ENCODE results near the gene SIAH3. TPM values are rescaled to one million over a fixed set of nuclear protein-coding genes. Genes with fewer than 3 reads are reported as not detected.

Gene SIAH3
- total RNA-seq, 1 experiment from 2014 or later = not detected

DNA sequence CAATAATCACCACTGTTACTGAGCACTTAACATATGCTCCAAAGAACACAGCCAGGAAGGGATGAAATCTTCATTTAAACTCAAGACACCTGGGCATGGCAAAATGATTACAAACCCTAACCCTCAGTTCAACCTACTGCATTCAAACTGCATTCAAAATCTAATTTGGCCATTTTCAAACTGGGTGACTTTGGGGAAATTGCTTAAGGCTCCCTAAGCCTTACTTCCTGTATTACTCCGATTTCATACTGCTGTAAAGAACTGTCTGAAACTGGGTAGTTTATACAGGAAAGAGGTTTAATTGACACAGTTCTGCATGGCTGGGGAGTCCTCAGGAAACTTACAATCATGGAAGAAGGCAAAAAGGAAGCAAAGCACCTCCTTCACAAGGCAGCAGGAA, 99.0 kb downstream of the SIAH3 start:
- no peak overlapping the region for H2BK20ac ChIP-seq (ENCODE audit: low read depth, low read length, poor library complexity, severe bottlenecking)
- no peak overlapping the region for H2BK12ac ChIP-seq (ENCODE audit: insufficient read length, low read depth, low read length)
- no peak overlapping the region for H2BK5ac ChIP-seq (ENCODE audit: insufficient read length, low read length)
- Mint-ChIP-seq H3K27me3 (ENCODE audit: low read depth) (no peaks in the 10 kb centered on the region), H3K27ac (no peak overlapping the region), H3K36me3 (ENCODE audit: insufficient read depth in 1 of 3, low read depth in 3 of 3) (peaks cover 0 to 2% (median 1%) of the 10 kb centered on the region in 3 experiments; a peak in 3 of 7 replicates), H3K4me3 (no peak overlapping the region), H3K9me3 (peaks cover 1 to 5% of the 10 kb centered on the region in 2 experiments), H3K4me1 (peaks cover 16% of the 10 kb centered on the region in 2 experiments)
- no peak overlapping the region for H2BK15ac ChIP-seq (ENCODE audit: low read depth, low read length)
- TF ChIP-seq, protein P1, sequence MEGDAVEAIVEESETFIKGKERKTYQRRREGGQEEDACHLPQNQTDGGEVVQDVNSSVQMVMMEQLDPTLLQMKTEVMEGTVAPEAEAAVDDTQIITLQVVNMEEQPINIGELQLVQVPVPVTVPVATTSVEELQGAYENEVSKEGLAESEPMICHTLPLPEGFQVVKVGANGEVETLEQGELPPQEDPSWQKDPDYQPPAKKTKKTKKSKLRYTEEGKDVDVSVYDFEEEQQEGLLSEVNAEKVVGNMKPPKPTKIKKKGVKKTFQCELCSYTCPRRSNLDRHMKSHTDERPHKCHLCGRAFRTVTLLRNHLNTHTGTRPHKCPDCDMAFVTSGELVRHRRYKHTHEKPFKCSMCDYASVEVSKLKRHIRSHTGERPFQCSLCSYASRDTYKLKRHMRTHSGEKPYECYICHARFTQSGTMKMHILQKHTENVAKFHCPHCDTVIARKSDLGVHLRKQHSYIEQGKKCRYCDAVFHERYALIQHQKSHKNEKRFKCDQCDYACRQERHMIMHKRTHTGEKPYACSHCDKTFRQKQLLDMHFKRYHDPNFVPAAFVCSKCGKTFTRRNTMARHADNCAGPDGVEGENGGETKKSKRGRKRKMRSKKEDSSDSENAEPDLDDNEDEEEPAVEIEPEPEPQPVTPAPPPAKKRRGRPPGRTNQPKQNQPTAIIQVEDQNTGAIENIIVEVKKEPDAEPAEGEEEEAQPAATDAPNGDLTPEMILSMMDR (conservative IDR thresholded peaks at IDR 0.05) = no peak
- H4K20me1 ChIP-seq (ENCODE audit: control insufficient read depth, insufficient read depth, insufficient read length) = no peaks in the 10 kb centered on the region
- H3K23me2 ChIP-seq (ENCODE audit: insufficient read length, low read depth, low read length, poor library complexity, severe bottlenecking) = no peaks in the 10 kb centered on the region
- DNase-seq = no peak
- H3K9me3 ChIP-seq (ENCODE audit: control insufficient read depth, low read depth, low read length) = no peaks in the 10 kb centered on the region
- H4K91ac ChIP-seq (ENCODE audit: insufficient read length, low read depth, low read length) = no peak overlapping the region
- no CpG with 5 or more reads among the region's 1 CpG for WGBS (ENCODE audit: extremely low coverage, insufficient read length, low lambda C conversion rate)
- H3K18ac ChIP-seq (ENCODE audit: insufficient read length, low read depth, low read length) = no peak overlapping the region
- no peak overlapping the region for H3K4ac ChIP-seq (ENCODE audit: low read depth, low read length)
- no peaks in the 10 kb centered on the region for H3K27me3 ChIP-seq (ENCODE audit: insufficient read depth, low read length)
- H3K14ac ChIP-seq (ENCODE audit: insufficient read depth, low read length) = no peak overlapping the region
- no peak overlapping the region for H2AK5ac ChIP-seq (ENCODE audit: insufficient read length, low read length)
- H3K56ac ChIP-seq (ENCODE audit: insufficient read length, low read depth, low read length) = no peak overlapping the region
- no peak overlapping the region for H2AFZ ChIP-seq (ENCODE audit: low read length)
- no peaks in the 10 kb centered on the region for H3K79me1 ChIP-seq (ENCODE audit: insufficient read depth, low read depth, low read length, poor library complexity, severe bottlenecking)
- H4K8ac ChIP-seq (replicated peaks; ENCODE audit: insufficient read length, low read depth, low read length) = no peak overlapping the region
- no peaks in the 10 kb centered on the region for H3K79me2 ChIP-seq (ENCODE audit: insufficient read depth, low read length)
- H3K4me2 ChIP-seq (ENCODE audit: insufficient read depth, insufficient read length, low read length) = no peak overlapping the region
- H3T11ph ChIP-seq (ENCODE audit: low read length) = no peak overlapping the region
- no peak overlapping the region for H3K27ac ChIP-seq (ENCODE audit: insufficient read length, low read depth, low read length)
- H4K5ac ChIP-seq (ENCODE audit: insufficient read length, low read depth, low read length) = no peak overlapping the region
- H2BK120ac ChIP-seq (ENCODE audit: low read depth, low read length, poor library complexity, severe bottlenecking) = no peak overlapping the region
- H3K4me1 ChIP-seq (ENCODE audit: insufficient read depth, low read length) = peaks cover 6% of the 10 kb centered on the region; the same call in 1 of the 2 replicates
- no peak overlapping the region for H3K9ac ChIP-seq (ENCODE audit: extremely low read depth, insufficient read length, low read length)
- no peak overlapping the region for H3K23ac ChIP-seq (ENCODE audit: insufficient read length, low read depth, low read length)
